NCI-H1105 (cell line): ENCODE measurements around the gene CPNE4.

Source experiments
- DNase-seq: peaks from one replicate; lab custom pipeline; 2025; lab: John Stamatoyannopoulos, UW

CPNE4 gene

GRCh38 chr3:131796558-131797198 lies 238.1 kb downstream of the CPNE4 start:
- DNase-seq, result no peak

GRCh38 chr3:131796111-131796510 lies 238.7 kb downstream of the CPNE4 start:
- DNase-seq, result no peak

DNA sequence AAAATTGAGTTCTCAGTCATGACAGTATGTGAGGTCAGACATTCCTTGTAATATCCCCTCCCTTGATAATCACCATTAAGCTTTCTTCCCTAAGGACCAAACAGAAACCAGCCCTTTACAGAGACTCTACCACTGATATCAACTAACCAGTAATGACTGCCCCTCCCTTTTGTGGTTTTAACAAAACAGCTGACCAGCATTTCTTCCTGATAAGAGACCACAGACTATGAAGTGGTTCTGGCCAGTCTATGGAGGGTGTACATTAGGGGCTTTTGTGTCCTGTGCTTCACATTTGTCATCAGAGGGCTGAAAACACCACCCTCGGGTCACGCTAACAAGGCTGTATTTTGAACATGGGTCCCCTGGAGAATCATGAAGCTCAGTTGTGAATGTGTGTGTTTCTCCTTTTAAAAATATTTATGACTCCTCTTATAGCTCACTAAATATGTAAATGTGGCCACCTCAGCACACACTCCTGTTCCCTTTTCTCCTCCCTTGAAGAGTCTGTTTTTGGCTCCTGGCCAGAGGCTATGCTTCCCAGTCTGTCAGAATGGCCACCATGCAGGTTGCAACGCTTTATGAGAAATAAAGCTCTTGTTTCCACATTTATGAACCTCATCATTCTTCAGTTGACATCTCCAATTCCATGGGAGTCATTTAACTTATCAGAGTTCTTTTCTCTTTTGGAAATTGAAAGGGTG lies 239.3 kb downstream of the CPNE4 start:
- DNase-seq, result peak; percentile 43

DNA sequence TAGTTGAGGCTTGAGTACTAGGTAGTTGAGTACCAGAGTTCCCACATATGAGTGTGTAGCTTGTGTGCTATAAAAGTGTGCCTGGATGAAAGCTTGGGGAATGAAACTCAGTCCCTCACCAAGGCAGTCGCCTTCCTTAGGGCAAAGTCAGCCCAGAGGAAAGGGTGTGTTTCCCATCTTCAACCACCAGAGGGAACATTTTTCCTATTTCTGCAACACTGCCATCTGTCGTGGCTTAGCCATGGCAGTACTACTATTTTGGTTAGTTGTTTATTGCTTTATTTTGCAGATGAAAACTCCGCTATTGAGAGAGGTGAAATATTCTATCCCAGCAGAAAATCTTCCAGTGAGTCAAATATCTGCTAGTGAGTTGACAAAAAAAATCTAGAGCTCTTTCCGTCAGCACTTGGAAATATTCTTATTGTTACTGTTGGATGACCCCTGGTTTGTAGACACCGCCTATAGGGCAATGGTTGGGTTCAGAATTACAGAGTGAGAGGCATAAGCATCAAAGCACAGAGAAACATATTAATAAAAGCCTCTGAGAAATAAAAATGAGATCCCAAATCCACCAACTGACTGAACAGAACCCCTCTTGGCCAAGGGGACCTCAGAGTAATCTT lies 239.9 kb downstream of the CPNE4 start:
- peak; percentile 66 for DNase-seq

DNA sequence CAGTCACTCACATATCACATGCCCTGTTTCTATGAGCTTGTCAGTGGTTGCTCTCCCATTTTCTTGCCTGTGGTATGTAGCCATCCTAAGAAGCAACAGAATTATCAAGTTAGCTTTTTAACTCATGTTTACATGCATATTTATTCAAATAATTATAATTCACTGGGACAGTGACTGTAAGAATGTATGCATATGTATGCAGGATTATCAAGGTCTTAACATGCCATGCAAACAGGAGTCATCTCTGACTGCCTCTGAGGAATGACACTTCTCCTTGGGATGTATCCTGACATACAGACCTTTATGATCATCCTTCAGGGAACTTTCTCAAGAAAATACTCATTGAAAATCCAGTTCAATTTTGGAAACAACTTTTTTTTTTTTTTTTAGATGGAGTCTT lies 240.9 kb downstream of the CPNE4 start:
- no peak for DNase-seq

DNA sequence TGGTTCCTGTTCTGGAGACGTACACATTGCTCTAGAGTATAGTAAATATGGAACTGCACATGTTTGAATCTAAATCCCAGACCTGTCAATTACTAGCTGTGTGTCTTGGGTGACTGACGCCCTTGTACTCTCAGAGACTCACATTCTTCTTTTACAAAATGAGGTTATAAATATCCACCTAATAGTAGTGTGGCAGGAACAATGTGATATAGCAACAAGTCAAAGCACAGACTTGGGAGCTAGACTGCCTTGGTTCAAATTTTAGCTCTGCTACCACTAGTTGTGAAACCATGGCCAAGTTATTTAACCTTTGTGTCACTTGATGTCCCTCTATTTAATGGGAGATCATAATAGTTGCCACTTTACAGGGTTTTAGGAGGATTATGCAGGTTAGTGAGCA lies 245.6 kb downstream of the CPNE4 start:
- no peak for DNase-seq

DNA sequence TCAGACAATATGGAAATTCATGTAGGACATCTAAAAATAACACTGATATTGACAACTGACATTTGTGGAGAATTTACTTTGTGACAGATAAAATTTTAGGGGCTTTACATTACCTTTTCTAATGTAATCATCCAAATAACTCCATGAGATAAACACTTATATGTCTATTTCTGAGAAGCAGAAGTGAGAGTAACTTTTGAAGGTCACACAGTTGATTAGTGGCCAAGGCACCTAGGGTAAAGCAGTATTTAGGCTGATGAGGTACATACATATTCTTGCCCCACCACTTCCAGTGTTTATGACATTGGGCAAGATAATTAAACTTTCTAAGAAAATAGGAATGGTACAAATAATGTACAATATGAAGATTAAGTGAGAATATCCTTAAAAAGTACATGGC lies 248.4 kb downstream of the CPNE4 start:
- no peak for DNase-seq

DNA sequence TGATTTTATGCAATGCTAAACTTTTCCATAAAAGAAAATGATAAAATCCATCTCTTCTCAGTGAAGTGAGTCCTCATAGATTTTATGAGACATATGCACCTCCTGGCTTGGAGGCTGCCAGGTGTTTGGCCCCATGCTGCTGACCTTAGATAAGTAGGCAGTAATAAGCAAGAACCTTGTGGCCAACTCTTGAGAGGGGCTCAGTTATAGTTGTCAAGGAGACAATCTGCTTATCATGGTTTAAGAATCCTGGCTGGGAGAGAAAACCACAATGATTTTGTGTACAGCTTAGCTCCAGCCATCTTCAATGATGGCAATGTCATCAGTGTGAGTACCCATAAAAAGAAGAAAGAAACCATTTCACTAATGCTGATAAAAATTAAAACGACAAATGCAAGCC lies 252.1 kb downstream of the CPNE4 start:
- DNase-seq, result no peak

GRCh38 chr3:131778526-131778925 lies 256.3 kb downstream of the CPNE4 start:
- DNase-seq, result no peak

GRCh38 chr3:131775650-131776049 lies 259.2 kb downstream of the CPNE4 start:
- no peak for DNase-seq

DNA sequence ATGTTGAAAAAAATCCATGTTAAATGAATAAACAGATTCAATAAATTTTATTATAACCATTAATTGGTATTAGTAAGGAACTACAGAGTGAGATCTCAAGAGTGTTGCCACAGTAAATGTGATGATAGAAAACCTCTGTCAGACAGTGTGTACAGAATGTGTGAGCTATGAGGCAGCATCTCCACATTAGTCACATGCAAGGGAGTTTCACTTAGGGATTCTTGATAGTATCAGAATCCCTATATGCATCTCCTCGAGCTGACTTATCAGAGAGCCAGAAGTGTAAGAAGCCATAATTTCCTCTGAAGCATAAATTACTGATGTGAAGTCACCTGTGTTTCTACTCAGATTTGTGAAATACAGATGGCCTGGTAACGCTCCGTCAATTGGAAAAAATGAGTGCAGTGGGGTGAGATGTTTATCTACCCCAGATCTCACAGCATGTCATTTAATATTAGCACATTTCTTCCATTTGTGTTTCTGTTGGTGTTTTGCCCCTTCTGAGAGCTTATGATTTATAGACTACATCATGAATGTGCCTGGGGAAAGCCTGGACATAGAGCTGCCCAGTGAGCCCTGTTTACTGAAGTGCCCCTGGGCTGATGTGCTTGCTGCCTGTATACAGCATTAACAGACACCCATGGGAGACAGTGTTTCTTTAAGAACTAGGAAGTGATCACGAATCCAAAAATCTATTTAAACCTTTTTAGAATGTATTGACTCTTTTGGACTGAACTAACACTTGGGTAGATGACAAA lies 262.4 kb downstream of the CPNE4 start:
- no peak for DNase-seq

DNA sequence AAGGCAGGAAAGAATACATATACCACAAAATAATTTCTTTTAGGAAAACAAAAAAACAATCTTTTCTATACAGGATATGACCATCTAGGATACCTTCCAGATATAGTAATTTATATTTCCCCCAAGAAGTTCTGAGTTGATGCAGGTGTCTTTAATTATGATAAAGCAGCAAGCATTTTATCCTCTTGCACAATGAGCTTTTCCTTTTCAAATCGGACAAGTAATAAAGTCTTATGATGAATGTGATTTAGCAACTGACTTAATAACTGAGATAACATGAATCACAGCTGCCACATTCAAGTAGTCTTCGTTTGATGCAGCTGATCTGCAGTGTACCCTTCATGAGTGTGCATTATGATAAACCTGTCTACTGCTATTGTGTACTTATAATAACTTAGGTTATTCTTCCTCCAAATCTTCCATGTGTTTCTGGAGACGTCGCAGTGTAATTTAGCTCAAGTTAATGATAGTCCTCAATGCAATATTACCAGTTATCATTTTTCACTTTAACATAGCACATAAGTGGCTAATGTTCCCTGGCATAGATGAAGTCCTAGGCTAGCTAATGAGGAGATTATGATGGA lies 271.7 kb downstream of the CPNE4 start:
- DNase-seq, result no peak

DNA sequence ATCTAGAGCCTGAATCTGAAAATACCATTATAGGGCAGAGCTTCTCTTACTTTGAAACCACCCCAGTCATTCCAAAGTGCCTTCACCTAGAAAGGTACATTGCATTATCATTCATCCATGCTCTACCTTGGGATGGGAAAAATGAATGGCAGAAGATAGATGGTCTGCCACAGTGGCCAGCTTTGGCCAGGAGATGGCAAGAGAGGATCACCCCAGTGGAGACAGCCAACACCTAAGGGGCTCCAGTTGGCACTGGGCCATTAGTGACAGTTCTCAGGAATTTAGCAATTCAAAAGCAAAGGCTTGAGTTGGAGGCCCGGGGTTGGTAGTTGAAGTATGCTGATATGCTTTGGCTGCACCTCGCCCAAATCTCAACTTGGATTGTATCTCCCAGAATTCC lies 278.4 kb downstream of the CPNE4 start:
- no peak for DNase-seq

GRCh38 chr3:131755380-131755779 lies 279.4 kb downstream of the CPNE4 start:
- DNase-seq, result no peak

DNA sequence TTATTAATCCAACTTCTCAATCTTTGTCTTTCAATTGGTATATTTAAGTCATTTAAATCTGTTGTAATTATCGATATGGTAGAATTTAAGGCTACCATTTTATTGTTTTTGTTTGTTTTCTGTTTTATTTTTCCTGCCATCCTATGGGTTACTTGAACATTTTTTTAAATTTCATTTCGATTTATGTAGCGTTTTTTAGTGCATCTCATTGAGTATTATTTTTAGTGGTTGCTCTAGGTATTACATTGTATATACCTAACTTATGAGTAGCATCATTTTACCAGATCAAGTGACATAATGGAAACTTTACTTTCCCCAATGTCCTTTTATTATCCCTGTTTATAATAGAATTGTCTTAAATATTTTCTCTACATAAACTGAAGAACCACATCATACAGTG lies 284.6 kb downstream of the CPNE4 start:
- DNase-seq, result no peak

DNA sequence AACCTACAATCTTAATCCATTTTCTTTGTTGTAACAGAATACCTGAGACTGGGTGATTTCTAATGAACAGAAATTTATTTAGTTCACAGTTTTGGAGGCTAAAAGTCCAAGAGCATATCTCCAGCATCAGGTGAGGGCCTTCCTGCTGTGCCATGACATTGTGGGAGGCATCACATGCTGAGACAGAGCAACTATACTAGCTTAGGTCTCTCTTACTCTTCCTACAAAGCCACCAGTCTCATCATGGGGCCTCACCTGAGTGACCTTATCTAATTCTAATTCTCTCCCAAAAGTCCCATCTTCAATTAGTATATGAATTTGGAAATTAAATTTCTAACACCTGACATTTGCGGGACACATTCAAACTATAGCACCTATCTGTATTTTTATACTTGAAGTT lies 285.0 kb downstream of the CPNE4 start:
- no peak for DNase-seq

- DNase-seq, result no peak
Observed at GRCh38 chr3:131747466-131747865, 287.3 kb downstream of the CPNE4 start.

GRCh38 chr3:131744765-131745164 lies 290.0 kb downstream of the CPNE4 start:
- no peak for DNase-seq

GRCh38 chr3:131743126-131743525 lies 291.7 kb downstream of the CPNE4 start:
- DNase-seq, result no peak

- DNase-seq, result no peak
Observed at GRCh38 chr3:131739211-131739610, 295.6 kb downstream of the CPNE4 start.

DNA sequence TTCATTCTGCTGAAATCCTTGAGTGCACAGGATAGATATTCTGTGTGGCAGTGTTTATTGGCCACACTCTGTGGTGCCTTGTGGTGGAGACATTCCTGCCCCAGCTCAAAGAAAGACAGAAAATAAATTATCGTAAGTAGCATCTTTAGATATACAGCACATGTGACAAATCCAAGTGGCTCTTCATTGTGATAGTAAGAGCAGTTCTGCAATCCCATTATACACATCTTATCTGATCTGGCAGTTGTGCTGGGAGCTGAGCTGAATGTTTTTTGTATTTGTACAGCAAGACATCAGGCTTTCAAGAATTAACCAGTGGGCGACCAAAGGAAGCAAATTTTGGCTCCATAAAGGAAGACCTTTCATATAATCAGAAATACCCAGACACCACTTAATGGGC lies 296.7 kb downstream of the CPNE4 start:
- DNase-seq, result peak; percentile 47

DNA sequence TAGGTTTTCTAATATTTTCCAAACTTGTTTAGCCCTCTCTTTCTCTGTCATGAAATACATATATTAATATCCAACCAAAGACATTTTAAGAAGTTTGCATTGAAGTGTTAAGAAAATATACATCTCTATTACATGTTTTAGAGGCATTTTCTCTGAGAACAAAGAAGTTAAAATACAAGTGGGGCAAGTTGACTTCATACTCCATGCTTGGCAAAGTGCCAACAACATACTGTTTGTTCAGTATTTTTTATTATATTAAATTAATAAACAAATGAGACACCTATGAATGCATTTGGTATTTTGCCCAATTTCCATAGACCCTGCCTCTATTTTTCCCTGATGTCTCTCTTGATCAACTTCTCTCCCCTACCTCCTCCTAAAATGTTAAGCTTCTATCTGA lies 299.3 kb downstream of the CPNE4 start:
- DNase-seq, result peak; percentile 13
